A172 (cell line): ENCODE data around the gene CCNL1. TPM values are rescaled to one million over a fixed set of nuclear protein-coding genes. Genes with fewer than 3 reads are reported as not detected.
"Not testable (repeated sequence)": the region's sequence is repeated elsewhere in the genome, so short reads cannot be mapped to it uniquely, and the experiment has no call there.

Experiments used
- DNase-seq: peaks from one replicate; pipeline ENCODE4 v3.0.0-alpha.2; 2015; ENCODE audit warnings: low spot score
- total RNA-seq: library from RNA; depleted of rRNA; stranded (reverse); fragments of >200 nt; shearing (Covaris generic); gene quantifications from 2 replicates; pipeline ENCODE4 v1.2.3, GENCODE V29; 2014; rRNA removed

The CCNL1 gene
- 69.1 and 75.0 TPM in 2 replicates for total RNA-seq

DNA sequence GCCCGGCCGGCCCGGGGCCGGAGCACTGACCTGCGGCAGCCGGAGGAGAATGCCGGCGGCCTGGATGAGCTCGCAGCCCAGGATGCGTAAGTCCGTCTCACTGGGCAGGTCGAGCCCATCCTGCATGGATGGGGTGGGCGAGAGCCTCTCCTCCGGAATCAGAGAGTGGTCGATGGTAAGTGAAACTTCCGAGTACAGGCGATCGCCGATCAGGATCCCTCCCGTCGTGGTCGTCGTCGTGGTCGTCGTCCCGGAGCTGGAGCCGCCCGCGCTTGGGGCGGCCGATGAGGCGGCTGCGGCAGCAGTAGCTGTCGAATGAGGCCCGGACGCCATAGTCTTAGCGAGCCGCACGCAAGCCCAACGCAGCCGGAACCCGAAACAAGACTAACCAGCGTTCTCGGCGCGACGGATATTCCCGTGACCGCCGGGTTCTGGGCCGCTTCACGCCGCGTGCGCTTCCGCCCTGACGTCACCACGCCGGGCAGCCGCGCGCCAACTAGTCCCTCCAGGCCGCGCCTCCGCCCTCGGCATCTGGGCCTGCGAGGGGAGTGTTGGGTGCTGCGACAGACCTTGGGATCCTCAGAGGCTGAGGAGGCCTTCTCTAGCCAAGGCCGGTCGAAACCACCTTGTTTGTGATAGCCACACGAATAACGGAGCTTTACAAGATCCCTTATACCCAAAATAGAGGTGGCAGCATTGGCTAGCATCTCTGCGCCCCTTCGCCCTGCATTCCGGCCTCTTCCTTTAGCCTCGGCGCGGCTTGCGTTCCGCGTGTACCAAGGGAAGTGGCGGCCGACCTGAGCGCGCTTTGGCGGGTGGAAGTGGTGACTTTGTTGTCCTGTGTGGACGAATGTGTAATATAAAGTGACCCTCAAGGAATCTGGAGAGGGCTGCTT is at the start of gene CCNL1:
TSS of gene CCNL1 (minus strand) at position 386 of the 896 bp plus-strand sequence. CDS start at position 333, 53 bp downstream.
- peak; percentile 95 for DNase-seq

DNA sequence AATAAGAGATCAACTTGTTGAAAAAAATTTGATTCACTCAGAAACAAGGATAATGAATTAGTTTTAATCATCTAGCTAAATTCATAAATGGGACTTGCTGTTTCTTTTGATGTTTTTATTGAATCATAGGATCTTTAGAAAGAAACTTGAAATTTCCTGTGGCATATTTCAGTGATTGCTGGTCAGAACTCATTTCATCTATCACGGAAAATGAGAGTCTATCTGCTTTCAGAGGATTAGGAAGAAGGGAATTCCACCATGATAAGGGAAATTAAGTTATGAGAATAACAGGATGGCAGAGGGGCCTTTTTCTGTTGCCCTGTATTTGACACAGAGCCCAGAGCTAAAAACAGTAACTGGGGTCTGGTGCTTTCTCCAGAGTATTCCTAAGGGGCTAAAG is 44.9 kb upstream of the CCNL1 start:
- DNase-seq = no peak

DNA sequence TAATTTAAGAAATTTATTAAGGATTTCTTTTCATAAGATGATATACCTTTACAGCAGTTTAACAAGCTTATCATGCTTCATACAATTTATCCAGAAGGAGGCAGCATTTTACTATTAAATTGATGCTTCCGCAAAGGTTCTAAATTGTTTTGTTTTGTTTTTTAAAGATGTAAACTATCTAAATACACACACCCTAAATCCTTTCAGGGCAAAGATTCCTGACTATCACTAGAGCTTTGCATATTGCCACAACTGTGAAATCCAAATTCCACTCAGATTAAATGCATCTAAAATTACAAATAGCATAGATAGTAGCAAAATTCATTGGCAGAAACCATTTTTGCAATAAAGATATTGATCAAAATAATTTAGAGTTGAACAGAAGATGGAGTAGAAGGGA is 44.5 kb upstream of the CCNL1 start:
- peak; percentile 49 for DNase-seq

DNA sequence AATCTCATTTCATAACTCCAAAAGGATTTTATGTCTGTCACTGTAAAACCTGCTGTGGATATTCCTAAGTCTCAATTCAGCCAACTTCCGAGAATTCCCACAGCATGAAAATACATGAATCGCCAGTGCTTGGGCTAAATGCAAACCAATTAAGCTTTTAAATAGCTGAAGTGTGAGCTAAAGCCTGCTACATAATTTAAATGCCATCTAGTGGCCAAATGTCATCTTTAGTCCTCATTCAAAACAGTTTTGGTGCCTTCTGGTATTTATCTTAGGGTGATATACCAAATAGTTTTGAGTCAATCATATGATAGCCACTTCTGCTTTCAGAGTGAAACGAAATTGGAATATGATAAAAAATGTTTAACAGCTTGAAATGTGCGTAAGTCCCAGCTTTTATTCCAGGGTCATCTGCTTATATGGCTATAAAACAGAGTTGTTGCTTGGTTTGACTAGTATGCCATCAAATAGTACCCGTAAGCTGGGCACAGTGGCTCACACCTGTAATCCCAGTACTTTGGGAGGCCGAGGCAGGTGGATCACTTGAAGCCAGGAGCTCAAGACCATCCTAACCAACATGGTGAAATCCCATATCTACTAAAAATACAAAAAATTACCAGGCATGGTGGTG is 41.8 kb upstream of the CCNL1 start:
- peak; percentile 63 for DNase-seq

DNA sequence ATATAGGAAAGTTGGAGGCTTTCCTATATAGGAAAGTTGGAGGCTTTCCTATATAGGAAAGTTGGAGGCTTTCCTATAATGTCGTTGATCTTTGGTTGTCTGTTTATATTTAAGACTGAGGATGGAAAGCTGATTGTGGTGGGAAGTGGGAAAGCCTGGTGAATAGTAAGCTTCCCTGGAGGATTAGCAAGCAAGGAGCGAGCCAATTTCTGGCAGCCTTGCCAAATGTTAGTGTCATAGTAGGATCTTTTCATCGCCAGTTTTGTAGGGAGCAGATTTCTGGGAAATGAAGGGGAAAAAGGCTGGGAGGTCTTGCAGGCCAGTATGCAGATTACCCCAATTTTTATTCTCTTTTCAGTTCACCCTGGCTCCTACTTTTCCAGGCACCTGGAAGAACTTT is 39.9 kb upstream of the CCNL1 start:
- no peak for DNase-seq

DNA sequence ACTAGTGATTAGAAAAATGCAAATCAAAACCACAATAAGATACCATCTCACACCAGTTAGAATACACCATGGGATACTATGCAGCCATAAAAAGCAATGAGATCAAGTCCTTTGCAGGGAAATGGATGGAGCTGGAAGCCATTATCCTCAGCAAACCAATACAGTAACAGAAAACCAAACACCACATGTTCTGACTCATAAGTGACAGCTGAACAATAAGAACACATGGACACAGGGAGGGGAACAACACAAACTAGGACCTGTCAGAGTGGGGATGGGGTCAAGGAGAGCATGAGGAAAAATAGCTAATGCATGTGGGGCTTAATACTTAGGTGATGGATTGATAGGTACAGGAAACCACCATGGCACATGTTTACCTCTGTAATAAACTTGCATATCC is 36.0 kb upstream of the CCNL1 start:
- DNase-seq = no peak

DNA sequence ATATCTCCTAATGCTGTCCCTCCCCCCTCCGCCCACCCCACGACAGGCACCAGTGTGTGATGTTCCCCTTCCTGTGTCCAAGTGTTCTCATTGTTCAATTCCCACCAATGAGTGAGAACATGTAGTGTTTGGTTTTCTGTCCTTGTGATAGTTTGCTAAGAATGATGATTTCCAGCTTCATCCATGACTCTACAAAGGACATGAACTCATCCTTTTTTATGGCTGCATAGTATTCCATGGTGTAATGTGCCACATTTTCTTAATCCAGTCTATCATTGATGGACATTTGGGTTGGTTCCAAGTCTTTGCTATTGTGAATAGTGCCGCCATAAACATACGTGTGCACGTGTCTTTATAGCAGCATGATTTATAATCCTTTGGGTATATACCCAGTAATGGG is 31.2 kb upstream of the CCNL1 start:
- DNase-seq = not testable (repeated sequence)

DNA sequence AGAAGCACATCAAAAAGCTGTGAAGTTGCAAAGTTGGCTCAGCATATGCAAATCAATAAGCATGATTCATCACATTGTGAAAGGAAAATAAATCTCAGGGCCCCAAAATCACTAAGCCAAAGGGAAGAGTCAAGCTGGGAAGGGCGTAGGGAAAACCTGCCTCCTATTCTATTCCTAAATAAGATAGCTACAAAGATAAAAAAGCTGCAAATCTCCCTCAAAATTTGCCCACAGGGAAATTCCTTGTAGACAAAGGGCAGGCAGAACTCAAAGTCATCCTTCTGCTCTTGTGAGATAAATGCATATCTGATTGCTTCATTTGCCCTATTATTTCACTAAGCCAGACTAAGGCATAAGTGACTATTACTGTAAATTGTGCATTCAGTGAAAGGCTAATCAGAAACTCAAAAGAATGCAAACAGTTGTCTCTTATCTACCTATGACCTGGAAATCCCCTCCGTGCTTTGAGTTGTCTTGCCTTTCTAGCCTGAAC is 30.5 kb upstream of the CCNL1 start:
- no peak for DNase-seq

DNA sequence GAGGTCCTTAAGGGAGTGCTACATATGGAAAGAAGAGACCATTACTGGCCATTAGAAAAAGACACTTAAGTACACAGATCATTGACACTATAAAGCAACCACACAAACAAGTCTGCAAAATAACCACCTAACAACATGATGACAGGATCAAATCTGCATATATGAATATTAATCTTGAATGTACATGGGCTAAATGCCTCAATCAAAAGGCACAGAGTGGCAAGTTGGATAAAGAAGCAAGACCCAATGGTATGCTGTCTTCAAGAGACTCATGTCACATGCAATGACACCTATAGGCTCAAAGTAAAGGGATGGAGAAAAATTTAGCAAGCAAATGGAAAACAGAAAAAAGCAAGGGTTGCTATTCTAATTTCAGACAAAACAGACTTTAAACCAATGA is 28.4 kb upstream of the CCNL1 start:
- DNase-seq = no peak

DNA sequence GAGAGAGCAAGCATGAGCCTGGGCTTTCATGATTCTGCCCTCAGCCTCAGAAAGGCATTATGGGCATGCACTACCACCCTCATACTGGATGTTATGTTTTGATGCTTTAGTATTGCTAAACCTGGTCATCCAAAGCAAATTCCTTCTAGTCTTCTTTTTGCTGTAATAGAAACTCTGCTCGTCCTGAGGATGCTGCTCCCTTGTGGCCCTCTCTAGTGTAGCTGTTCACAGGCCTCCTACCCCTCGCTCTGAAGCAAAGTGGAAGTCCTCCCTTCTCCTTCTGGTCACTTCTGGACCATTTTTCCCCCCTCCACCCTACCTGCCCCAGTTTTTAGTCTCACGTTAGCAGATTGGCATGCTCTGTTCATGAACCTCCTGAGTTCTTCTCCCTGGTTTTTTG is 22.9 kb upstream of the CCNL1 start:
- DNase-seq = no peak

DNA sequence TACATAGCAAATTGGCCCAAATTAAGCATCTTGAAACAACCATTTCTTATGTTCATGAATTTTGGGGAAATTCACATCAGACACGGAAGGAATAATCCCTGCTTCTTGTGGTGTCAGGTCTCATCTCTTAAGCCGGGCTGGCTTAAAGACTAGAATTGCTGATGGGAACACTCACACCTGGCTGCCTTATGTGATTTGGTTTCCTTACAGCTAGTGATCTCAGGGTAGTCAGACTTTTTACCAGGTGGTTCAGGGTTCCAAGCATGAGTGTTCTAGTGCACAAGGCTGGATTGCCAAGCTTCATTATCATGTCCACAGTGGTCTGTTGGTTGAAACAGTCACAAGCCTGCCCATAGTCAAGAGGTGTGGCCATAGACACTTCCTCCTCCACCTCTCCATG is 20.3 kb upstream of the CCNL1 start:
- no peak for DNase-seq

DNA sequence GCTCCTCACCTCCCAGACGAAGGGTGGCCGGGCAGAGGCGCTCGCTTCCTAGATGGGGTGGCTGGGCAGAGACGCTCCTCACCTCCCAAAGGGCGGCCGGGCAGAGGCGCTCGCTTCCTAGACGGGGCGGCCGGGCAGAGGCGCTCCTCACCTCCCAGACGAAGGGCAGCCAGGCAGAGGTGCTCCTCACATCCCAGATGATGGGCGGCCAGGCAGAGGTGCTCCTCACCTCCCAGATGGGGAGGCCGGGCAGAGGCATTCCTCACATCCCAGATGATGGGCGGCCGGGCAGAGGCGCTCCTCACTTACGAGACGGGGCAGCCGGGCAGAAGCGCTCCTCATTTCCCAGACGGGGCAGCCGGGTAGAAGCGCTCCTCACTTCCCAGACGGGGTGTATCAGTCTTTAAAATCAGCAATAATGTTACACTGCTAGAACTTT is 19.4 kb upstream of the CCNL1 start:
- DNase-seq = no peak

DNA sequence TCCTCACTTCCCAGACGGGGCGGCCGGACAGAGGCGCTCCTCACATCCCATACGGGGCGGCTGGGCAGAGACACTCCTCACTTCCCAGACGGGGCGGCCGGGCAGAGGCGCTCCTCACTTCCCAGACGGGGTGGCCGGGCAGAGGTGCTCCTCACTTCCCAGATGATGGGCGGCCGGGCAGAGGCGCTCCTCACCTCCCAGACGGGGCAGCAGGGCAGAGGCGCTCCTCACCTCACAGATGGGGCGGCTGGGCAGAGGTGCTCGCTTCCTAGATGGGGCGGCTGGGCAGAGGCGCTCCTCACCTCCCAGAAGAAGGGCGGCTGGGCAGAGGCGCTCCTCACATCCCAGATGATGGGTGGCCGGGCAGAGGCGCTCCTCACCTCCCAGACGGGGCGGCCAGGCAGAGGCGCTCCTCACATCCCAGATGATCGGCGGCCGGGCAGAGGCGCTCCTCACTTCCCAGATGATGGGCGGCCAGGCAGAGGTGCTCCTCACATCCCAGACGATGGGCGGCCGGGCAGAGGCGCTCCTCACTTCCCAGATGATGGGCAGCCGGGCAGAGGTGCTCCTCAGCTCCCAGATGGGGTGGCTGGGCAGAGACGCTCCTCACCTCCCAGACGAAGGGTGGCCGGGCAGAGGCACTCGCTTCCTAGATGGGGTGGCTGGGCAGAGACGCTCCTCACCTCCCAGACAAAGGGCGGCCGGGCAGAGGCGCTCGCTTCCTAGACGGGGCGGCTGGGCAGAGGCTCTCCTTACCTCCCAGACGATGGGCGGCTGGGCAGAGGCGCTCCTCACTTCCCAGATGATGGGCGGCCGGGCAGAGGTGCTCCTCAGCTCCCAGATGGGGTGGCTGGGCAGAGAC is 18.8 kb upstream of the CCNL1 start:
- DNase-seq = not testable (repeated sequence)

DNA sequence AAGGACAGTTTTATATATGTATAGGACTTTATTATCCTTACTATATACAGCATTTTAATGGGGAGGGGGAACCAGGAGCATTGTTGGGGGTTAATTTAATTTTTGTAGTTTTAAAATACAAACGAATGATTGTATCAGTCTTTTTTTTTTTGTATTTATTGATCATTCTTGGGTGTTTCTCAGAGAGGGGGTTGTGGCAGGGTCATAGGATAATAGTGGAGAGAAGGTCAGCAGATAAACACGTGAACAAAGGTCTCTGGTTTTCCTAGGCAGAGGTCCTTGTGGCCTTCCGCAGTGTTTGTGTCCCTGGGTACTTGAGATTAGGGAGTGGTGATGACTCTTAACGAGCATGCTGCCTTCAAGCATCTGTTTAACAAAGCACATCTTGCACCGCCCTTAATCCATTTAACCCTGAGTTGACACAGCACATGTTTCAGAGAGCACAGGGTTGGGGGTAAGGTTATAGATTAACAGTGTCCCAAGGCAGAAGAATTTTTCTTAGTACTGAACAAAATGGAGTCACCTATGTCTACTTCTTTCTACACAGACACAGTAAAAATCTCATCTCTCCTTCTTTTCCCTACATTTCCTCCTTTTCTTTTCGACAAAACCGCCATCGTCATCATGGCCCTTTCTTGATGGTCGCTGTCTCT is 18.0 kb upstream of the CCNL1 start:
- not testable (repeated sequence) for DNase-seq

DNA sequence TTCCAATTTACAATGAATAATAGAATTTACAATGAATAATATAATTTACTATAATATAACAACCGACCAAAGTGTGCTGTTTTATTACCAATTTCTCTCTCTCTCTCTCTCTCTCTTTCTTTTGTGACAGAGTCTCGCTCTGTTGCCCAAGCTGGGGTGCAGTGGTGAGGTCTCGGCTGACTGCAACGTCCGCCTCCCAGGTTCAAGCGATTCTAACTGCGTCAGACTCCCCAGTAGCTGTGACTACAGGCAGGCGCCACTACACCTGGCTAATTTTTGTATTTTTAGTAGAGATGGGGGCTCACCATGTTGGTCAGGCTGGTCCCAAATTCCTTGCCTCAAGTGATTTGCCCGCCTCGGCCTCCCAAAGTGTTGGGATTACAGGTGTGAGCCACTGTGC is 17.0 kb upstream of the CCNL1 start:
- no peak for DNase-seq

DNA sequence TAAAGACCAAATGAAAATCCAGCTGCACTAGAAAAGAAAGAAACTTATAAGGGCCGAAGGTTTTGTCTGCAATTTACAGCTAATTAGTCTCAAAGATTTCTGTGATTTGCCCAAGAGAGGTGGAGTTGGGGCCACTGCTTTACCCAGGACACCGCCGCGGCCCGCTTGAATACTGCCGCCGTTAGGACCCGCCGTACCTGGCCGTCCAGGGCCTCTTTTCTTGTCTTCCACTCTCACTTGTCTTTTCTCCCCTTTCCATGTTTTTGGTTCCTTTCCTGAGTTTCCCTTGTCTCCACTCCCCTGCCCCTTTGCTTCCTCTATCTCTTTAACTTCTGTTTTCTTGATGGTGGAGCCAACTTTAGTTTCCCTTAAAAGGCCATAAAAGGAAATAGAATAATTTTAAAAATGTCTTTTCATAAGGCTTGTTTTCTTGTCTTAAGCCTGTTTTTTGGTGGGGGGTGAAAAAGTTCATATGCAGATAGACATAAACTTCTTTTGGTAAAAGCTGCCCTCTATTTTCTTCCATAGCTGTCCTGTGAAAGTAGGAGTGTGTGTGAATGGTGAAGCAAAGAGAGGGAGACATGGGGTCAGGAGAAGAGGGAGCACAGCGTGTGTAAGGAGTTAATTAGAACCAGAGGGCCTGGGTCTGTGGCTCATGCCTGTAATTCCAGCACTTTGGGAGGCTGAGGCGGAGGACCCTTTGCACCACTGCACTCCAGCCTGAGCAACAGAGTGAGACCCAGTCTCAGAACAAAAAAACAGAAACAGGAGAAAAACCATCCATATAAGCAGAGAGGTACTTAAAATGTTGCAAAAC is 16.0 kb upstream of the CCNL1 start:
- DNase-seq = peak; percentile 22

DNA sequence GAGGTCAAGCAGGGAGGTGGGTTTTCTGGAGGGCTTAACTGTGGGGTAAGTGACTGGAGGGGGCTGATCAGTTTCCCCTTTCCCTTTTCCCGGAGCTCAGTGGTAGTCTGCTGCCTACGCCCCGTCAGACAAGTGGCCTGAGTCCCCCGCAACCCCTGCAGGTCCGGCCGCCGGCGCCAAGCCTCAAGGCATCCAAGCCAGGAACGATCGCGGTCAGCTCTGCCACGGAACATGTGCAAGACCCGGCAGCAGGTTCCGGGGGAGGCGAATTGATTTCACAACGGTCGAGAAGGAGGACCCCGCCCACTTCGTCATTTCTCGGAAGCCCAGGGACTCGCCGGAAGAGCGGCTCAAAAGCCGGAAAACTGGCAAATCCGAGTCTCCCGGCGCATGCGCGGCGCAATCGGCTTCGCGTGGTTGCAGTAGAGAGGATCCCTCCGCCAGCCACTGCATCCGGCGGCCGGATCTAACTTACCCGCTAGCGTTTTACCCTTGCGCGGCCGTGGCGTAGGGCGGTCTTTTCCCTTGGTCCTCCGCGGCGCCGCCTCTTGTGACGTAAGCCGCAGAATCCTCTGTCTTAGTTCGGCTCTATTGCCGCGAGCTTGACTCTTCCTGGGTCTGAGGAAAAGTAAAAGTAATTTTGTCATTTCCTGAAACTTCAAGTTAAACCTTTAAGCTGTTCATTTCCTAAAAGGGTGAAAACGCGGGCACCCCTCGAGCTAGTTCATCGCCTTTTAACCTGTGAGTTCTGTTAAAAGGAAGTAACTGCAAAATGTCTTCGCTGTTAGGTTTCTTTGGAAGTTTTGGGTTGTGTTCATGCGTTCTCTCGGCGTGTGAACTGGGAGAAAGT is 14.9 kb upstream of the CCNL1 start:
- peak; percentile 99 for DNase-seq

DNA sequence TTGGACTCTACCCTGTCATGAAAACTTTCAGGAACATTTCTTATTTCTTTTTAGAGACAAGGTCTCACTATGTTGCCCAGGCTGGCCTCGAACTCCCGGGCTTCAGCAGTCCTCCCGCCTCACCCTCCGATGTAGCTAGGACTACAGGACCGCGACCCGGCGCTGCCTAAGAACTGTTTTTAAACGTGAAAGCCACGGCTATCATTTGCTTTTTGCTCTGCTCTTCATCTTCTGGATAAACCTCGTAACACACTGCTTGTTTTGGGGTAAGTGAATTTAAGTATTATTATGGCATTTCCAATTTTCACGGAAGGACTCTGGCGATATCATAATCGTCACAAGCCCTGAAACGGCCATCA is 14.3 kb upstream of the CCNL1 start:
- peak; percentile 32 for DNase-seq

DNA sequence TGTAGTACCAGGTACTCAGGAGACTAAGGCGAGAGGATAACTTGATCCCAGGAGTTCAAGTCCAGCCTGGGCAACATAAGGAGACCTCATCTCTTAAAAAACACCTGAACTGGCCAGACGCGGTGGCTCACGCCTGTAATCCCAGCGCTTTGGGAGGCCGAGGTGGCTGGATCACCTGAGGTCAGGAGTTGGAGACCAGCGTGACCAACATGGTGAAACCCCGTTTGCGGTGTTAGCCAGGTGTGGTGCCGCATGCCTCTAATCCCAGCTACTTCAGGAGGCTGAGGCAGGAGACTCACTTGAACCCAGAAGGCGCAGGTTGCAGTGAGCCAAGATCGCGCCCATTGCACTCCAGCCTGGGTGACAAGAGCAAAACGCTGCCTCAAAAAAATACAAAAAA is 13.4 kb upstream of the CCNL1 start:
- not testable (repeated sequence) for DNase-seq

DNA sequence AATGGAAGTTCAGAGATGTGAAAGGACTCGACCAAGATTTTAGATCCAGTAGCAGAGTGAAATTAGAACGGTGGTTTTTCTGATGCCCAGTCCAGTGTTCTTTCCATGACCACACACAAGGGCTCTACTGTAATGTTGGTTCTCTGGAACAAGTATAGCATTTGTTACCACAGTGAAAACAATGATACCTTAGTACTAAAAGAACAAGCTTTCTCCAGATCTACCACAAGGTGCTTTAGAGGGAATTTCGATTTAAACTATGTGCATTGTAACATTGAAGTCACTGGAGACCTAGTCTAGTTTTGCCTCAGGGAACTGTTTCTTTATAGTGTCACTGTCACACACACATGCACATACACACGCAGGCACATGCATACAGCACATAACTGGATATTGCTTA is 12.8 kb upstream of the CCNL1 start:
- no peak for DNase-seq
